ENCODE measurements around the gene CCK.

Gene CCK

GRCh38 chr3:42236611-42237010, 29.4 kb downstream of the CCK start:
- Histone ChIP-seq H3K9ac (ENCODE audit: low read depth, low read length) (no peak overlapping the region), H3K27ac (ENCODE audit: low read length) (no peak overlapping the region), H3K4me1 (ENCODE audit: insufficient read depth, low read length) (no peaks in the 10 kb centered on the region), H3K27me3 (ENCODE audit: insufficient read depth, low read length) (no peaks in the 10 kb centered on the region), H3K4me3 (ENCODE audit: low read length) (no peak overlapping the region), H3K9me3 (ENCODE audit: insufficient read depth, low read depth, low read length) (peaks cover 10% of the 10 kb centered on the region), H3K36me3 (ENCODE audit: insufficient read depth, low read depth, low read length) (no peaks in the 10 kb centered on the region)

GRCh38 chr3:42235532-42235931, 30.5 kb downstream of the CCK start:
- Histone ChIP-seq H3K4me3 (ENCODE audit: low read length) (no peak overlapping the region), H3K4me1 (ENCODE audit: insufficient read depth, low read length) (no peaks in the 10 kb centered on the region), H3K9me3 (ENCODE audit: insufficient read depth, low read depth, low read length) (peaks cover 10% of the 10 kb centered on the region), H3K27me3 (ENCODE audit: insufficient read depth, low read length) (no peaks in the 10 kb centered on the region), H3K27ac (ENCODE audit: low read length) (no peak overlapping the region), H3K36me3 (ENCODE audit: insufficient read depth, low read depth, low read length) (no peaks in the 10 kb centered on the region), H3K9ac (ENCODE audit: low read depth, low read length) (no peak overlapping the region)

GRCh38 chr3:42230860-42231259, 35.1 kb downstream of the CCK start:
- H3K27me3 ChIP-seq (ENCODE audit: insufficient read depth, low read length): no peaks in the 10 kb centered on the region
- H3K9ac ChIP-seq (ENCODE audit: low read depth, low read length): no peak overlapping the region
- H3K9me3 ChIP-seq (ENCODE audit: insufficient read depth, low read depth, low read length): no peaks in the 10 kb centered on the region
- H3K4me1 ChIP-seq (ENCODE audit: insufficient read depth, low read length): no peaks in the 10 kb centered on the region
- no peak overlapping the region for H3K4me3 ChIP-seq (ENCODE audit: low read length)
- H3K27ac ChIP-seq (ENCODE audit: low read length): no peak overlapping the region
- no peaks in the 10 kb centered on the region for H3K36me3 ChIP-seq (ENCODE audit: insufficient read depth, low read depth, low read length)

- no peaks in the 10 kb centered on the region for H3K9me3 ChIP-seq (ENCODE audit: insufficient read depth, low read depth, low read length)
- H3K4me3 ChIP-seq (ENCODE audit: low read length): no peak overlapping the region
- no peak overlapping the region for H3K27ac ChIP-seq (ENCODE audit: low read length)
- H3K4me1 ChIP-seq (ENCODE audit: insufficient read depth, low read length): no peaks in the 10 kb centered on the region
- H3K36me3 ChIP-seq (ENCODE audit: insufficient read depth, low read depth, low read length): no peaks in the 10 kb centered on the region
- H3K27me3 ChIP-seq (ENCODE audit: insufficient read depth, low read length): no peaks in the 10 kb centered on the region
- no peak overlapping the region for H3K9ac ChIP-seq (ENCODE audit: low read depth, low read length)
Measured at GRCh38 chr3:42229942-42230688, 35.9 kb downstream of the CCK start.

GRCh38 chr3:42229266-42229941, 36.6 kb downstream of the CCK start:
- 0 out of 2 replicates have a peak, but pooled peaks cover 2% of the 10 kb centered on the region for H3K36me3 ChIP-seq (ENCODE audit: insufficient read depth, low read depth, low read length)

GRCh38 chr3:42228796-42229195, 37.2 kb downstream of the CCK start:
- H3K4me3 ChIP-seq (ENCODE audit: low read length): no peak overlapping the region
- H3K27ac ChIP-seq (ENCODE audit: low read length): no peak overlapping the region
- H3K9ac ChIP-seq (ENCODE audit: low read depth, low read length): no peak overlapping the region
- no peaks in the 10 kb centered on the region for H3K4me1 ChIP-seq (ENCODE audit: insufficient read depth, low read length)
- no peaks in the 10 kb centered on the region for H3K9me3 ChIP-seq (ENCODE audit: insufficient read depth, low read depth, low read length)
- peaks cover 8% of the 10 kb centered on the region for H3K36me3 ChIP-seq (ENCODE audit: insufficient read depth, low read depth, low read length)
- no peaks in the 10 kb centered on the region for H3K27me3 ChIP-seq (ENCODE audit: insufficient read depth, low read length)

More at GRCh38 chr3:42229266-42229941, 36.6 kb downstream of the CCK start:
- H3K4me1 ChIP-seq (ENCODE audit: insufficient read depth, low read length): no peaks in the 10 kb centered on the region
- no peak overlapping the region for H3K27ac ChIP-seq (ENCODE audit: low read length)
- H3K27me3 ChIP-seq (ENCODE audit: insufficient read depth, low read length): no peaks in the 10 kb centered on the region
- no peak overlapping the region for H3K4me3 ChIP-seq (ENCODE audit: low read length)
- no peaks in the 10 kb centered on the region for H3K9me3 ChIP-seq (ENCODE audit: insufficient read depth, low read depth, low read length)
- H3K9ac ChIP-seq (ENCODE audit: low read depth, low read length): no peak overlapping the region

- Histone ChIP-seq H3K36me3 (ENCODE audit: insufficient read depth, low read depth, low read length) (peaks cover 24% of the 10 kb centered on the region), H3K9ac (ENCODE audit: low read depth, low read length) (no peak overlapping the region), H3K27me3 (ENCODE audit: insufficient read depth, low read length) (no peaks in the 10 kb centered on the region), H3K4me1 (ENCODE audit: insufficient read depth, low read length) (no peaks in the 10 kb centered on the region), H3K4me3 (ENCODE audit: low read length) (no peak overlapping the region), H3K27ac (ENCODE audit: low read length) (no peak overlapping the region), H3K9me3 (ENCODE audit: insufficient read depth, low read depth, low read length) (no peaks in the 10 kb centered on the region)
Measured at GRCh38 chr3:42226470-42227425, 39.2 kb downstream of the CCK start.

- Histone ChIP-seq H3K36me3 (ENCODE audit: insufficient read depth, low read depth, low read length) (peaks cover 24% of the 10 kb centered on the region), H3K27ac (ENCODE audit: low read length) (no peak overlapping the region), H3K9ac (ENCODE audit: low read depth, low read length) (no peak overlapping the region)
Measured at GRCh38 chr3:42225486-42226363, 40.3 kb downstream of the CCK start.

GRCh38 chr3:42224658-42225421, 41.1 kb downstream of the CCK start:
- no peaks in the 10 kb centered on the region for H3K9me3 ChIP-seq (ENCODE audit: insufficient read depth, low read depth, low read length)
- H3K4me1 ChIP-seq (ENCODE audit: insufficient read depth, low read length): no peaks in the 10 kb centered on the region
- H3K9ac ChIP-seq (ENCODE audit: low read depth, low read length): no peak overlapping the region
- H3K36me3 ChIP-seq (ENCODE audit: insufficient read depth, low read depth, low read length): peaks cover 29% of the 10 kb centered on the region
- H3K27me3 ChIP-seq (ENCODE audit: insufficient read depth, low read length): no peaks in the 10 kb centered on the region
- H3K27ac ChIP-seq (ENCODE audit: low read length): no peak overlapping the region
- H3K4me3 ChIP-seq (ENCODE audit: low read length): no peak overlapping the region

More at GRCh38 chr3:42225486-42226363, 40.3 kb downstream of the CCK start:
- Histone ChIP-seq H3K4me3 (ENCODE audit: low read length) (no peak overlapping the region), H3K9me3 (ENCODE audit: insufficient read depth, low read depth, low read length) (no peaks in the 10 kb centered on the region), H3K4me1 (ENCODE audit: insufficient read depth, low read length) (no peaks in the 10 kb centered on the region), H3K27me3 (ENCODE audit: insufficient read depth, low read length) (no peaks in the 10 kb centered on the region)

GRCh38 chr3:42224178-42224577, 41.8 kb downstream of the CCK start:
- Histone ChIP-seq H3K36me3 (ENCODE audit: insufficient read depth, low read depth, low read length) (peaks cover 29% of the 10 kb centered on the region), H3K4me1 (ENCODE audit: insufficient read depth, low read length) (no peaks in the 10 kb centered on the region)

More at GRCh38 chr3:42224178-42224577, 41.8 kb downstream of the CCK start:
- H3K4me3 ChIP-seq (ENCODE audit: low read length): no peak overlapping the region
- no peak overlapping the region for H3K9ac ChIP-seq (ENCODE audit: low read depth, low read length)
- H3K27me3 ChIP-seq (ENCODE audit: insufficient read depth, low read length): no peaks in the 10 kb centered on the region
- no peaks in the 10 kb centered on the region for H3K9me3 ChIP-seq (ENCODE audit: insufficient read depth, low read depth, low read length)
- no peak overlapping the region for H3K27ac ChIP-seq (ENCODE audit: low read length)

All from iPS-20b (cell line).